ENCODE measurements around the gene IDH3A. TPM values are rescaled to one million over a fixed set of nuclear protein-coding genes. Genes with fewer than 3 reads are reported as not detected.

Gene IDH3A
- total RNA-seq, 6 experiments from 2014 or later = 67.3 to 82.1 (median 78.3) TPM

- Mint-ChIP-seq H3K27me3 (ENCODE audit: insufficient read depth) (peaks cover 14% of the 10 kb centered on the region), H3K9me3 (no peaks in the 10 kb centered on the region), H3K27ac (no peak overlapping the region), H3K36me3 (ENCODE audit: low read depth) (no peaks in the 10 kb centered on the region), H3K4me3 (no peak overlapping the region), H3K4me1 (ENCODE audit: low read depth) (peaks cover 39% of the 10 kb centered on the region)
- no peak for DNase-seq
- no peak for TF ChIP-seq CTCF (IDR thresholded peaks at IDR 0.05)
These were observed 58.6 kb downstream of the IDH3A start for GRCh38 chr15:78207641-78208340.

GRCh38 chr15:78208341-78208844 is 59.2 kb downstream of the IDH3A start:
- H3K27ac Mint-ChIP-seq = no peak overlapping the region
- TF ChIP-seq CTCF (IDR thresholded peaks at IDR 0.05) = no peak
- DNase-seq = no peak
- H3K27me3 Mint-ChIP-seq (ENCODE audit: insufficient read depth) = peaks cover 10% of the 10 kb centered on the region
- H3K9me3 Mint-ChIP-seq = no peaks in the 10 kb centered on the region
- no peaks in the 10 kb centered on the region for H3K36me3 Mint-ChIP-seq (ENCODE audit: low read depth)
- no peak overlapping the region for H3K4me3 Mint-ChIP-seq
- H3K4me1 Mint-ChIP-seq (ENCODE audit: low read depth) = peaks cover 44% of the 10 kb centered on the region

GRCh38 chr15:78208887-78209645 is 59.9 kb downstream of the IDH3A start:
- Mint-ChIP-seq H3K9me3 (no peaks in the 10 kb centered on the region), H3K4me3 (no peak overlapping the region), H3K4me1 (ENCODE audit: low read depth) (peaks cover 44% of the 10 kb centered on the region), H3K27me3 (ENCODE audit: insufficient read depth) (peaks cover 6% of the 10 kb centered on the region), H3K36me3 (ENCODE audit: low read depth) (no peaks in the 10 kb centered on the region), H3K27ac (no peak overlapping the region)
- no peak for DNase-seq
- no peak for TF ChIP-seq CTCF (IDR thresholded peaks at IDR 0.05)

GRCh38 chr15:78209646-78210348 is 60.6 kb downstream of the IDH3A start:
- Mint-ChIP-seq H3K27ac (no peak overlapping the region), H3K9me3 (no peaks in the 10 kb centered on the region), H3K36me3 (ENCODE audit: low read depth) (no peaks in the 10 kb centered on the region), H3K27me3 (ENCODE audit: insufficient read depth) (peaks cover 6% of the 10 kb centered on the region), H3K4me1 (ENCODE audit: low read depth) (peaks cover 45% of the 10 kb centered on the region), H3K4me3 (no peak overlapping the region)
- DNase-seq = no peak
- no peak for TF ChIP-seq CTCF (IDR thresholded peaks at IDR 0.05)

- TF ChIP-seq CTCF (IDR thresholded peaks at IDR 0.05) = no peak
- Mint-ChIP-seq H3K4me3 (no peak overlapping the region), H3K9me3 (no peaks in the 10 kb centered on the region), H3K36me3 (ENCODE audit: low read depth) (no peaks in the 10 kb centered on the region), H3K27ac (no peak overlapping the region), H3K27me3 (ENCODE audit: insufficient read depth) (peaks cover 10% of the 10 kb centered on the region), H3K4me1 (ENCODE audit: low read depth) (peaks cover 50% of the 10 kb centered on the region)
- no peak for DNase-seq
These were observed 61.2 kb downstream of the IDH3A start for GRCh38 chr15:78210349-78210717.
